Measurements from ENCODE around the gene AGPS.

AGPS gene

GRCh38 chr2:177593402-177593801 lies 200.8 kb downstream of the AGPS start:
- Histone ChIP-seq H3K27ac (ENCODE audit: extremely low read depth, low read depth, low read length) (no peak overlapping the region), H3K9me3 (ENCODE audit: control insufficient read depth, insufficient read depth, low read depth, low read length) (no peaks in the 10 kb centered on the region), H3K4me3 (ENCODE audit: low read depth, low read length) (no peak overlapping the region), H3K4me1 (ENCODE audit: control insufficient read depth, insufficient read depth, low read length) (peaks cover 3% of the 10 kb centered on the region; the same call in 1 of the 2 replicates), H3K36me3 (ENCODE audit: control insufficient read depth in 2 of 2, insufficient read depth in 1 of 2, low read length in 2 of 2) (no peaks in the 10 kb centered on the region)
- POLR2A ChIA-PET: no interaction called here
- CTCF ChIA-PET: interaction anchor here (3.9 kb wide), 1 partner anchor 11 kb away, joined by 19 read pairs; no protein-coding TSS in a partner anchor
- 0 out of 2 replicates have a peak, but pooled peaks have one; percentile 37 for TF ChIP-seq TCF7L2 (IDR thresholded peaks at IDR 0.05; ENCODE audit: borderline replicate concordance, low read depth, low read length)
- no peak for TF ChIP-seq ZNF157 (tag by site-specific recombination; IDR thresholded peaks at IDR 0.05)
- 0 out of 2 replicates have a peak, but pooled peaks have one; percentile 11 for TF ChIP-seq ZIC2 (tag by site-specific recombination; IDR thresholded peaks at IDR 0.05)

Data from HEK293 (cell line).